ENCODE data around the gene DGLUCY. TPM values are rescaled to one million over a fixed set of nuclear protein-coding genes. Genes with fewer than 3 reads are reported as not detected.

The DGLUCY gene
- total and polyA plus RNA-seq, 2 of the 8 experiments (the other 6 are each of a cell fraction or from before 2014, with no cell fraction given) = 24.9 to 31.8 TPM

DNA sequence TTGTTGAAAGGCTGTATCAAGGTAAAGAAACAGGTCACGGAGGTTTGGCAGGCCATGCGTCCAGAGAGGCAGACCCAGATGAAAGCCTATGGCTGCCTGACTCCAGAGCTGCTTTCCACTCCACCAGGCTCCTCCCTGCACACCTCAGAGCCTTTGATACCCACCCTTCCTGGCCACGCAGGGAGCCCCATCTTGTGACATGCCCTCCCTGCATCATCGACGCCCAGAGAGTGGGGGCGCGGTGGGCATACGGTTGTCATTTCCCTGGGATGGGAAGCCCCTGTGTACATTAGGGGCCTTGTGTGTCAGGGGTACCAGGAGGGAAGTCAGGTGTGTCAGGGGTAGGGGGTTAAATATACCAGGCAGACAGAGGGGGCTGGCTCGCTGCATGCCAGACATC lies 160.9 kb downstream of the DGLUCY start:
- FAIRE-seq (no peak), DNase-seq (ENCODE audit: low read depth in 1 of 2, low spot score in 2 of 2) (no peak)
- H2AK5ac ChIP-seq (ENCODE audit: low read depth, low read length) = no peak overlapping the region
- no peak overlapping the region for H3K56ac ChIP-seq (replicated peaks; ENCODE audit: insufficient read length, low read depth, low read length)
- CTCF ChIA-PET (ENCODE audit: partially characterized antibody) = interaction anchor here (0.8 to 7.3 kb wide), 4 partner anchors 12 to 99 kb away, joined by 3 to 57 read pairs (median 6); no protein-coding TSS in a partner anchor
- H3K23me2 ChIP-seq (ENCODE audit: low read depth, low read length) = no peaks in the 10 kb centered on the region
- H3K9me3 ChIP-seq (ENCODE audit: insufficient read depth in 2 of 2, low read depth in 1 of 2, low read length in 1 of 2) = no peaks in the 10 kb centered on the region
- H3K36me3 ChIP-seq (ENCODE audit: control insufficient read depth in 2 of 4, insufficient read depth in 4 of 4, low read length in 3 of 4) = peaks cover 6 to 48% (median 34%) of the 10 kb centered on the region in 4 experiments; a peak in 7 of 8 replicates
- H4K5ac ChIP-seq (ENCODE audit: insufficient read length, low read depth, low read length) = no peak overlapping the region
- peaks cover 2 to 4% of the 10 kb centered on the region in 2 experiments for H4K20me1 ChIP-seq (replicated peaks in 1 of 2; ENCODE audit: control insufficient read depth in 1 of 2, insufficient read depth in 2 of 2, low read length in 2 of 2)
- H3K18ac ChIP-seq (ENCODE audit: extremely low read depth, low read length) = no peak overlapping the region
- H4K91ac ChIP-seq (replicated peaks; ENCODE audit: insufficient read length, low read length) = no peak overlapping the region
- H2BK15ac ChIP-seq (ENCODE audit: low read length) = no peak overlapping the region
- H3K79me1 ChIP-seq (ENCODE audit: low read depth, low read length) = no peaks in the 10 kb centered on the region
- H3K4me2 ChIP-seq (ENCODE audit: insufficient read depth in 1 of 2, low read depth in 2 of 2, low read length in 2 of 2) = no peak overlapping the region
- 97% methylated on average over 9 of the region's 9 CpGs; no CpG with 5 or more reads in 1 of the 2 experiments for WGBS, 2 experiments (ENCODE audit: extremely low coverage in 1 of 2, insufficient coverage in 1 of 2, insufficient read length in 1 of 2, insufficient replicate concordance in 2 of 2, low coverage in 1 of 2, low lambda C conversion rate in 2 of 2, missing lambda C conversion rate in 1 of 2)
- H3K4me3 ChIP-seq (ENCODE audit: extremely low read depth in 1 of 4, insufficient read depth in 2 of 4, low read depth in 3 of 4, low read length in 4 of 4) = no peak overlapping the region
- H3K4ac ChIP-seq (replicated peaks; ENCODE audit: insufficient read length, low read depth, low read length) = no peak overlapping the region
- H3K27ac ChIP-seq (ENCODE audit: low read depth, low read length) = no peak overlapping the region
- no peak overlapping the region for H3K23ac ChIP-seq (ENCODE audit: insufficient read length)
- H3K79me2 ChIP-seq (ENCODE audit: control insufficient read depth in 1 of 2, insufficient read depth in 2 of 2, low read length in 2 of 2) = no peaks in the 10 kb centered on the region
- no peak overlapping the region for H3K14ac ChIP-seq (ENCODE audit: insufficient read length)
- no peak overlapping the region; a peak in 2 of 7 replicates for H3K9ac ChIP-seq (replicated peaks in 1 of 4; ENCODE audit: extremely low read depth in 1 of 4, low read depth in 3 of 4, low read length in 3 of 4)
- H4K8ac ChIP-seq (ENCODE audit: extremely low read depth, insufficient read depth, low read length) = no peak overlapping the region
- no peaks in the 10 kb centered on the region for H3K4me1 ChIP-seq (replicated peaks in 1 of 4; ENCODE audit: control insufficient read depth in 3 of 4, insufficient read depth in 4 of 4, low read length in 3 of 4)
- TF ChIP-seq BCL11A (IDR thresholded peaks at IDR 0.05; ENCODE audit: low read depth in 2 of 2, low read length in 2 of 2) (no peak), POLR2A (IDR thresholded peaks at IDR 0.05; ENCODE audit: control extremely low read depth in 1 of 2, low read depth in 2 of 2, low read length in 2 of 2) (no peak), MAX (IDR thresholded peaks at IDR 0.05) (no peak), KDM1A (IDR thresholded peaks at IDR 0.05; ENCODE audit: borderline replicate concordance, low read length) (no peak), ATF2 (IDR thresholded peaks at IDR 0.05; ENCODE audit: low read length) (no peak), SIX5 (IDR thresholded peaks at IDR 0.05; ENCODE audit: low read depth, low read length) (no peak), SP1 (IDR thresholded peaks at IDR 0.05; ENCODE audit: low read depth, low read length) (no peak)
- POLR2A ChIA-PET (ENCODE audit: partially characterized antibody) = interaction anchor here (0.7 kb wide), 1 partner anchor 20 kb away, joined by 3 read pairs; no protein-coding TSS in a partner anchor
- H2AFZ ChIP-seq (ENCODE audit: low read length) = no peak overlapping the region
- H2BK12ac ChIP-seq (ENCODE audit: low read depth, low read length) = no peak overlapping the region
- no peak overlapping the region for H2BK5ac ChIP-seq (ENCODE audit: low read depth, low read length)
- H3K27me3 ChIP-seq (replicated peaks in 1 of 4; ENCODE audit: control insufficient read depth in 3 of 4, extremely low read depth in 1 of 4, insufficient read depth in 3 of 4, low read length in 3 of 4) = no peaks in the 10 kb centered on the region
- H2BK120ac ChIP-seq (replicated peaks; ENCODE audit: low read depth, low read length) = no peak overlapping the region
- H2BK20ac ChIP-seq (ENCODE audit: low read length) = no peak overlapping the region
